Progenitor cell of endocrine pancreas (in vitro differentiated cells): ENCODE results near the gene CCDC148. TPM values are rescaled to one million over a fixed set of nuclear protein-coding genes. Genes with fewer than 3 reads are reported as not detected.

Source experiments
- DNase-seq: peaks from one replicate; pipeline ENCODE4 v3.0.0; 2021; ENCODE audit warnings: low spot score; ENCODE audit not compliant: unreplicated experiment
- H3K27ac Mint-ChIP-seq: 2 replicates; pipeline ENCODE4 v1.8.0; 2021; ENCODE audit warnings: mild to moderate bottlenecking, moderate library complexity, mixed read lengths
- H3K27me3 Mint-ChIP-seq: 2 replicates; pipeline ENCODE4 v1.8.0; 2021; ENCODE audit warnings: mixed read lengths
- H3K36me3 Mint-ChIP-seq: 2 replicates; pipeline ENCODE4 v1.8.0; 2022; ENCODE audit warnings: mixed read lengths; ENCODE audit not compliant: insufficient read depth
- H3K4me1 Mint-ChIP-seq: 2 replicates; pipeline ENCODE4 v1.8.0; 2021; ENCODE audit warnings: low read depth, mixed read lengths
- H3K4me3 Mint-ChIP-seq: 2 replicates; pipeline ENCODE4 v1.8.0; 2021; ENCODE audit warnings: low read depth, mild to moderate bottlenecking, moderate library complexity, mixed read lengths
- H3K9me3 Mint-ChIP-seq: 2 replicates; pipeline ENCODE4 v1.8.0; 2021; ENCODE audit warnings: low read depth, mixed read lengths
- total RNA-seq: library from RNA; stranded (reverse); gene quantifications from 2 replicates; pipeline ENCODE4 v1.2.1, GENCODE V29; 2021
- TF ChIP-seq, protein P1 (sequence below): fragments of 200-600 bp; sonication (generic); IDR thresholded peaks from one replicate; pipeline ENCODE4 v1.5.0; 2021; ENCODE audit warnings: antibody characterized with exemption, mild to moderate bottlenecking; ENCODE audit not compliant: unreplicated experiment

CCDC148 gene
- total RNA-seq, 1 donor from 2014 or later = 3.9 TPM

DNA sequence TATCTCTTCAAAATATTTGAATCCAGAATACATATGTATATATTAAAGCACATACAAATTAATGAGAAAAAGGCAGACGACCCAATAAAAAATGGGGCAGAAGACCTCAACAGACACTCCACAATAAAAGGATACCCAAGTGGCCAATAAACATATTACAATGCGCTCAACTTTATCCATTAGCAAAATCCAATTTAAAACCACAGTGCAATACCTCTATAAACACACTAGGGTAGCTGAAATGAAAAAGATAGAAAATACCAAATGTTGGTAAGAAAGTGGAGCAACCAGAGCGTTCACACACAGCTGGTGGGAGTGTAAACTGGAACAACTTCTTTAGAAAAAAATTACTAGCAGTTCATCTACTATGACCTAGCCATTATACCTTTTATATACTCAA, 75.3 kb downstream of the CCDC148 start:
- Mint-ChIP-seq H3K36me3 (no peaks in the 10 kb centered on the region), H3K4me1 (no peaks in the 10 kb centered on the region), H3K4me3 (no peak overlapping the region), H3K27ac (no peak overlapping the region), H3K9me3 (no peaks in the 10 kb centered on the region), H3K27me3 (no peaks in the 10 kb centered on the region)
- no peak for DNase-seq
- TF ChIP-seq, protein P1, sequence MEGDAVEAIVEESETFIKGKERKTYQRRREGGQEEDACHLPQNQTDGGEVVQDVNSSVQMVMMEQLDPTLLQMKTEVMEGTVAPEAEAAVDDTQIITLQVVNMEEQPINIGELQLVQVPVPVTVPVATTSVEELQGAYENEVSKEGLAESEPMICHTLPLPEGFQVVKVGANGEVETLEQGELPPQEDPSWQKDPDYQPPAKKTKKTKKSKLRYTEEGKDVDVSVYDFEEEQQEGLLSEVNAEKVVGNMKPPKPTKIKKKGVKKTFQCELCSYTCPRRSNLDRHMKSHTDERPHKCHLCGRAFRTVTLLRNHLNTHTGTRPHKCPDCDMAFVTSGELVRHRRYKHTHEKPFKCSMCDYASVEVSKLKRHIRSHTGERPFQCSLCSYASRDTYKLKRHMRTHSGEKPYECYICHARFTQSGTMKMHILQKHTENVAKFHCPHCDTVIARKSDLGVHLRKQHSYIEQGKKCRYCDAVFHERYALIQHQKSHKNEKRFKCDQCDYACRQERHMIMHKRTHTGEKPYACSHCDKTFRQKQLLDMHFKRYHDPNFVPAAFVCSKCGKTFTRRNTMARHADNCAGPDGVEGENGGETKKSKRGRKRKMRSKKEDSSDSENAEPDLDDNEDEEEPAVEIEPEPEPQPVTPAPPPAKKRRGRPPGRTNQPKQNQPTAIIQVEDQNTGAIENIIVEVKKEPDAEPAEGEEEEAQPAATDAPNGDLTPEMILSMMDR = no peak

DNA sequence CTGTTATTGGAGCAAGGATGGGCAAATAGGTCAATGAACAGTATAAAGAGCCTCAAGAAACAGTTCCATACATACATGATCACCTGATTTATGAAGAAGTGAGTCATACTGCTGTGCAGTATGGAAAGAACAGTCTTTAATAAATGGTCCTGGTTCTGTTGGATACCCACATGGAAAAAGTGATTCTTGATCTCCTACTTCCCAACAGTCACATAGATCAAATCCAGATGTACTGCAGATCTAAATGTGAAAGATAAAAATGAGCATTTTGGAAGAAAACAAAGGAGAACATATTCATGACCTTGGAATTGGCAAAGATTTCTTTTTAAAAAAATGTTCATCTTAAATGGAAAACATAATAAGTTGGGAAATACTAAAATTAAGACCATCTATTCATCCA, 75.8 kb downstream of the CCDC148 start:
- H3K4me3 Mint-ChIP-seq = no peak overlapping the region
- DNase-seq = no peak
- TF ChIP-seq, protein P1 = no peak
- no peaks in the 10 kb centered on the region for H3K27me3 Mint-ChIP-seq
- H3K36me3 Mint-ChIP-seq = no peaks in the 10 kb centered on the region
- H3K9me3 Mint-ChIP-seq = no peaks in the 10 kb centered on the region
- H3K4me1 Mint-ChIP-seq = no peaks in the 10 kb centered on the region
- H3K27ac Mint-ChIP-seq = no peak overlapping the region

DNA sequence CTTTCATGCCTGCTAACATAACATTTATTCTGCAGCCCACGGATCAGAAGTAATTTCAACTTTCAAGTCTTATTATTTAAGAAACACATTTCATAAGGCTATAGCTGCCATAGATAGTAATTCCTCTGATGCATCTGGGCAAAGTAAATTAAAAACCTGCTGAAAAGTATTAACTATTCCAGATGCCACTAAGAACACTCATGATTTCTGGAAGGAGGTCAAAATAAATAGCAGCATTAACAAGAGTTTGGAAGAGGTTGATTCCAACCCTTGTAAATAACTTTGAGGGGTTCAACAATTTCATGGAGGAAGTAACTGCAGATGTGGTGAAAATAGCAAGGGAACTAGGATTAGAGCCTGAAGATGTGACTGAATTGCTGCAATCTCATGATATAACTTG, 77.6 kb downstream of the CCDC148 start:
- TF ChIP-seq, protein P1 = no peak
- DNase-seq = no peak
- Mint-ChIP-seq H3K9me3 (no peaks in the 10 kb centered on the region), H3K36me3 (no peaks in the 10 kb centered on the region), H3K27ac (no peak overlapping the region), H3K4me1 (no peaks in the 10 kb centered on the region), H3K4me3 (no peak overlapping the region), H3K27me3 (no peaks in the 10 kb centered on the region)

DNA sequence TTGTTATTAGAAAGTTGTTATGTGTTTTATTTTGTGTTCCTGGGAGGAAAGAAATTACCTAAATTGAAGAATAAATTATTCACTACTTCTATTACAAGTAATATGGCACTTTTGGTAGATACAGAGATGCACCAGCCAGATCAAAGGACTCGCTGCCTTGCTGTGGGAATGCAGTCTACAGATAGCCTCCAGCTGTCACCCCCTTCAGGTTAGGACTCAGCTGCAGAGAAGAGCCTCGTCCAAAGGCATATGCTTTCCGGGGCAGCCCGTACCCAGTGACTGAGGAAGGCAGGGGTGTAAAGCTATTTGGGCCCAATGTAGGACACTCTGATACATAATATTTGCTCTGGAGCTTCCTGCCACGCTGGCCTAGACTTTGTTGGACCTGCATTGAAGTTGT, 90.2 kb downstream of the CCDC148 start:
- Mint-ChIP-seq H3K27me3 (no peaks in the 10 kb centered on the region), H3K27ac (no peak overlapping the region), H3K9me3 (peaks cover 19% of the 10 kb centered on the region), H3K36me3 (no peaks in the 10 kb centered on the region), H3K4me1 (no peaks in the 10 kb centered on the region), H3K4me3 (no peak overlapping the region)
- TF ChIP-seq, protein P1 = no peak
- no peak for DNase-seq

DNA sequence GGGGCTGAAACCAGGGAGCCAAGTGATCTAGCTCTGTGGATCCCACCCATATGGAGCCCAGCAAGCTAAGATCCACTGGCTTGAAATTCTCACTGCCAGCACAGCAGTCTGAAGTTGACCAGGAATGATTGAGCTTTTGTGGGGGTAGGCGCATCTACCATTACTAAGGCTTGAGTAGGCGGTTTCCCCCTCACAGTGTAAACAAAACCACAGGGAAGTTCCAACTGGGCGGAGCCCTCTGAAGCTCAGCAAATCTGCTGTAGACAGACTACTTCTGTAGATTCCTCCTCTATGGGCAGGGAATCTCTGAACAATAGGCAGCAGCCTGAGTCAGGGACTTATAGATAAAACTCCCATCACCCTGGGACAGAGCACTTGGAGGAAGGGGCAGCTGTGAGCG, 96.7 kb downstream of the CCDC148 start:
- no peak for DNase-seq
- Mint-ChIP-seq H3K9me3 (peaks cover 16% of the 10 kb centered on the region), H3K27ac (no peak overlapping the region), H3K36me3 (no peaks in the 10 kb centered on the region), H3K27me3 (no peaks in the 10 kb centered on the region), H3K4me3 (no peak overlapping the region), H3K4me1 (no peaks in the 10 kb centered on the region)
- TF ChIP-seq, protein P1 = no peak
